SU-DHL-6 (cell line): ENCODE data around the gene SGCA.

Experiments used
- CTCF ChIP-seq: fragments of 200-600 bp; sonication (generic); IDR thresholded peaks from one replicate; pipeline ENCODE4 v1.5.1; 2017; ENCODE audit warnings: antibody characterized with exemption, mild to moderate bottlenecking, low read length, moderate library complexity; ENCODE audit not compliant: insufficient read depth, poor library complexity, severe bottlenecking
- EZH2phosphoT487 ChIP-seq: fragments of 200-600 bp; sonication (generic), shearing (Covaris generic); conservative IDR thresholded peaks from 2 replicates; pipeline ENCODE4 v1.6.1; 2018; ENCODE audit warnings: mild to moderate bottlenecking, antibody characterized with exemption, low read length, moderate library complexity, mixed read lengths

GRCh38 chr17:50128441-50129352, 37.1 kb upstream of the SGCA start:
- no peak for TF ChIP-seq CTCF
- TF ChIP-seq EZH2phosphoT487, result no peak
